Stromal cell of bone marrow (primary cell): ENCODE data around the gene NID1.
A peak's percentile ranks its signal among the peaks of the same experiment; 100 is the strongest.
"Not testable (repeated sequence)": the region's sequence is repeated elsewhere in the genome, so short reads cannot be mapped to it uniquely, and the experiment has no call there.

ENCODE experiments used
- DNase-seq: peaks from one replicate; pipeline ENCODE4 v3.0.0-alpha.2; 2012; ENCODE audit warnings: low read depth

NID1 gene

DNA sequence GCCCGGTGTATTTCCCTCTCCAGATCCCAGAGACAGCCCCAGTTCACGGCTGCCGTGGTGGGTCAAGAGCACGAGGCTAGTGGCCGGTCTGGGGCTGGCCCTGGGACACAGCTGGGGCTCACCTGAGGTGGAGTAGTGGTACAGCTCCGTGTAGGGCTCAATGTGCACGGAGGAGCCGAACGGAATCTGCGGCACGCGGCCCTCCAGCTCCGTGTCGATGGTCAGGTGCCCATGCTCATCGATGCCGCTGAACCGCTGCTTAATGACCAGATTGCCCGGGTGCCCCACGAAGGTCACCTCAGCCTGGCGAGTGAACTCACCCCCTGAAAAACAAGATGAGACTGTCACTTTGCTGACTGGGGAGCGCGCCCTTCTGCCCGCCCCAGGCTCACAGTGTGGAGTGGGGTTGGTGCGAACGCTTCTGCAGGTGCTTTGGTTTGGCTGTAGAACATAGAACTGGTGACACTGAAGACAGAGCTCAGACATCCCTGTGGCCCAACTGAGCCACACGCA lies 35.4 kb downstream of the NID1 start:
- DNase-seq: no peak

DNA sequence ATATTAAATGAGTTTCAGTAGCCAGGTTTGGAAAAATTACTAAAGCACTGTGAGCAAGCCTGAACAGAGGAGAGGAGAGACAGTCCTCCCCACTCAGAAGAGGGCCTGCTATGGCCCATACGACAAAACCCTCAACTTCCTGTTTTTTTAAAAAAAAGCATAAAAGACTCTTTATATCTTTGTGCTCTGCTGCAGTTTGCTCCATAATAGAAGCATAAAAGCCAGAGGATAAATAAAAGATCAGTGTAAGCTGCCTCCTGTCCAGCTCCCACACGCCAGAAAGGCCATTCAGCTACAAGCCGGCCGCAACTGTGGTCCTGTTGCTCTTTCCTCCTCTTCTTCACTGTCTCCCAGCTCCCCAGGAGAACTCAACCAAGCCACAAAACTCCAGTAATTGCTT lies 37.8 kb downstream of the NID1 start:
- DNase-seq: no peak

DNA sequence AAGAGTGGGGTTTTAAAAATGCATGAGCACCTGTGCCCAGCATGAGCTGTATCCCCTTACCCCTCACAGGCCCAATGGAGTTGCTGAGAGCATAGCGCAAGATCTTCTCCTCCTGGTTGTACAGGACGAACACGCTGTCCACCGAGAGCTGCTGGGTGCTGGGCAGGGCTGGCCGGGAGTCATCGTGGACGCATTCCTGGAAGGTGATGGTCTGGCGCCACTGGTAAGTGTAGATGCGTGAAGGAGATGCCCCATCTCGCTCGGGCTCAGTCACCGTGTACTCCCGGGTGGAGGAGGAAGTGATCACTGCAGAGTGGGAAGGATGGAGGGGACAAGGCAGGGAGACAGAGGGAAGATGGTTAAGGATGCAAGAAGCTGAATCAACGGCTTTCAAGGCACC lies 39.1 kb downstream of the NID1 start:
- DNase-seq: no peak

DNA sequence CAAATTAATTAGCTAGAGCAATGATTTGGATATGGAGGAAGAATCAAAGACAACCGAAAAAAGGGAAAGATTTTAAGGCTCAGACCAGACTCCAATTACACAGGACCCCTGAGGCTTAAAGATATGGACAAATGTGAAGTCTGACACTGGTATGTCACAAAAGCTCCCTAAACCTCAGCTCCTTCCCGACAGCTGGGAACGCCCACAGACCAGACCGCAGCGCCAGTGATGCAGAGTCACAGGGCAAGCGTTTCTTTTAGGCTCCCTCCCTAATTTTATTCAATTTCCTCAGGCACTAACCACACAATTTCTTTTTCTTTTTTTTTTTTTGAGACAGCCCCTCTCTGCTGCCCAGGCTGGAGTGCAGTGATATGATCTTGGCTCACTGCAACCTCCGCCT lies 40.2 kb downstream of the NID1 start:
- no peak for DNase-seq

DNA sequence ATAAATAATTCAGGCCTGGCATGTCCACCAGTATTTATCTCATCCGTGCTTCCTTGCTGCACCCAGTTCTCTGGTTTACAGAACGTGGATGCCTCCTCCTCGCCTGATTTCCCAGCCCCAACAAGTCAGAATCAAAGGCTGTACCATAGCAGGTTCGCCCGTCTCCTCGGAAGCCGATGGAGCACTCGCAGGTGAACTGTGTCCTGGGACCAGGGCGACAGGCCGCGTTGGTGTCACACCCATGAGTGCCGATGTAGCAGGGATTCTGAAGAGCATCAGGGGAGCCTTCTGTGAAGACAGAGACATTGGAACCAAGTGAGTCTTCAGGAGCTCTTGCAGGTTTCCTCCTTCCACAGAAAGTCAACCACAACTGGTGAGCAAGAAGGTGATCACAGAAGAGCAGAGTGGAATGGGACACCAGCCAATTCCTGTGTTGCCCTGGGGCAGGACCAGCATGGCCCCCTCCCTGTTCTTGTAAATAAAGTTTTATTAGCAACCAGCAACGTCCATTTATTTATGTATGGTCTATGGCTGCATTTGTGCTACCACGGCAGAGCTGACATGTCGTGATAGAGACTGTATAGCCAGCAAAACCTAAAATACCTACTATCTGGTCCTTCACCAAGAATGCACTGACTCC lies 40.8 kb downstream of the NID1 start:
- DNase-seq: no peak

DNA sequence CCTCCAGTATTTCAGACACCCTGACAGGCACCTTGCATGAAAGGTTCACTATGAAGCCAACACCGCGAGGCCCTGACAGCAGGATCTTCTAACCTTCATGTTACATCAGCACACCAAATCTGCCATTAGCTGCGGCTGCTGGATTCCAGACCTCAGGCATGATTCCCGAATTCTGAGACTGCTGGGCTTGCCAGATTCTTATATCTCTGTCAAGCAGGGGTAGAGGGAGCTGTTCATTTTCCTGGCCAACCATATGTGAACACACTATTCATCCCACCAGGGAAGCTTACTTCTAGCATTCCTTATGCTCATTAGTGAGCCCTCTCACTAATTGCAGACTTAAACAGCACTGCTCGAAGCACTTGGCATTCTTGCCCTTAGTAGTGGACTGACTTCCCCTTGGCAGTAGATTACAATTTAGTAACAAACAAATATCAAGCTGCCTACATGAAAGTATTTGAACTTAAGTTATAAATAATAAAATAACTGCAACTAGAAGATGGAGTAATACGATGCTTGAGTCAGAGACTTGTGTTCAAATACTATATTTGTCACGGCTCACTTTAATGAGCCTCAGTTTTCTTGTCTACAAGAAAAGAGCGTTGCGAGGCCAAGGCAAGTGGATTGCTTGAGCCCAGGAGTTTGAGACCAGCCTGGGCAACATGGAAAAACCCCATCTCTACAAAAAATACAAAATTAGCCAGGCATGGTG lies 43.3 kb downstream of the NID1 start:
- no peak for DNase-seq

DNA sequence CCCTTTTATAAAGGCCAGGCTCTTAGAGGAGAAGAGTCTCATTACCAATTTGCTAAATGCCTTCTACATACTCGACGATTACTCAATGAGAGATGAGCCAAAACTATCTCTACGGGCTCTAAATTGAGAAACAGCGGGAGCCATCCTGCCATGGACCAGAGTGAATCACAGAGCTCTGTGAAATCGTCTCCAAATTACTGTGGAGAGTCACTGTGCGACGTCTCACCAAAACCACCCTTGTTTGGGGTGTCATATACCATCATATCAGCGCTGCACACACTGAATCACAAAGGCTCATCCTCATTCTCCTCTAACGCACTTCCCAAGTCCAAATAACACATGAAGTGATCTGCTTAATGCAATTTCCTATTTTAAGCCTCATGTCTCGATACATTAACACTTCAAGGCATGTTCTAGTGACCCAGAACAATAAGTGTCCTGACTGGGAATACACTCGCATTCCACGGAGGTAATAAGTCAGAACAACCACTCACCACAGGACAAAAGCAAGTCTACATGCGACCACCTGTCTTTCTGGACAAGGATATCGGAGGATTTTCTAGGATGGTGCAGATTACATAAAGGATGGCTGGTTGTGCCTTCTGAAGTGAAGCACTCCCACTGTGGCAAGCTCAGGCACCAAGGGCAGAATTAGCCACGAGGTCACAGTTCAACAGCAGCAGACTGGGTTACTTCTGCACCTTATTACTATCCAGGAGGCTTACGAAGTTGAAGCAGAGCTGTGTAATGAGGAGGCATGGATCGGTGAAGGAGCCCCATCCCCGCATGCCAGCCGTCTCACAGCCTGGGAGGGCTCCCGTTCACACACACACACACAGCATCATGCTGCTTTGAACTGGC lies 44.3 kb downstream of the NID1 start:
- no peak for DNase-seq

DNA sequence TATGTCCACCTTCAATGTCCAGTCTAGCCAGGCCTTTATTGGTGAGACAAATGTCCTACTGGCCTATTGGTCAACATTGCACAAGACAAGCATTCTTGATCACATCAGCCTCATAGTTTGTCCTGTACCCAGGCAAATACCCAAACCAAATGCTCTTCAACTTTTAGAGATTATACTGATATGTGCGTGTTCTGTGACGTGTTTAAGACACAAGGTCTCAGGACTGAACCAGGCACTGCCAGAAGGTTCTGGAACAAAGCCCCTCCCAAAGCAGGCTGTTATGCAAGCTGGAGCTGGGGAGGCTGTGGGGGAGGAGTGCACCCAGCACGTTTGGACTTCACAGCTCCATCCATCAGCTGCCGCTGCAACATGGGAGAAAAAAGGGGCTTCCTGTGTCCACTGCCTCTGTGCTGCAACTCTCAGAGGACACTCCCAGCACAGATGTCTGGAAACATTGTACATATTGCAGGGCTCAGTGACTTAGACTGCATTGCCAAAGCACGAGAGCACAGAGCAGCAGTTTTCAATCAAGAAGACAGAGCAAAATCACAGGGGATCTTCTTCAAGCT lies 45.9 kb downstream of the NID1 start:
- no peak for DNase-seq

DNA sequence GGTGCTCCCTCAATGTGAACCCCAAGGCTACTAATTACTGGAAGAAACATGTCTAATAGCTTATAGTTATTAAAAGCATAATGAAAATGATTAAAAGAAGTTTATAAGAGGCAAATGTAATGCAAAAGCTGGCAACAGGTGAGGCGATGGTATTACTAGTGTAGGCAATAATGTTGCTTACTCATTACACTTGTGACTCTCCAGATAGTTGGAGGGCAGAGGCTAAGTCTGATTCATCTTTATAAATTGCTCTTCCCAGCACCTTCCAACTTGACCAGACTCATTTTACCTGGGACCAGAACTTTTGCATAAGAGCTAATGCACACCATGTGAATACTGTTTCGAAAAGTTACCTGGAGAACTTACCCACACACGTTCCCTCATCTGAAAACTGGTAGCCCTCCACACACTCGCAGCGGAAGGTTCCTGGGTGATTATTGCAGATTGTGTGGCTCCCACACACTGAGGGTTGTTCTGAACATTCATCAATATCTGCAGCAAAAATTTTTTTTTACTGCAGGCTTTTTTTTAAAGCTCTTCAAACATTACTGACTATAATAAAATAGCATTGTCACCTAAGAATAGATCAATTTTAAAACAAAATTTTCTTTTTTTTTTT lies 48.0 kb downstream of the NID1 start:
- DNase-seq: no peak

DNA sequence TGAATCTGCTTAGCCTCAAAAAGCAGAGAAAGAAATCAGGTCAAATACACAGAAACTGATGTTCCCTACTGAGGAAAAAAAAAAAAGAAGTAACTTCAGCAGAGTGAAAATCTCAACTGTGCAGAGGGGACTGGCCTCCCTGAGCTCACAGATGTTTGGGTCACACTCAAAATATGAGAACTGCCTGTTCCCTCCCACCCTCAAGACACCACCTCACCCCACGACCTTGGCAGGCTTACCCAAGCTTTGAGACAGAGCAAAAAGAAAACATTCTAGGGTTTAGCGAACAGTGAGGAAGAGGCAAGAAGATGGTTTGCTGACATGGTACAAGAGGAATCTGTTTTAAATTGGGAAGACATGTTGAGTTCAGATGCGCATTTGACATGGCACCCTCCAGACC lies 48.8 kb downstream of the NID1 start:
- DNase-seq: no peak

DNA sequence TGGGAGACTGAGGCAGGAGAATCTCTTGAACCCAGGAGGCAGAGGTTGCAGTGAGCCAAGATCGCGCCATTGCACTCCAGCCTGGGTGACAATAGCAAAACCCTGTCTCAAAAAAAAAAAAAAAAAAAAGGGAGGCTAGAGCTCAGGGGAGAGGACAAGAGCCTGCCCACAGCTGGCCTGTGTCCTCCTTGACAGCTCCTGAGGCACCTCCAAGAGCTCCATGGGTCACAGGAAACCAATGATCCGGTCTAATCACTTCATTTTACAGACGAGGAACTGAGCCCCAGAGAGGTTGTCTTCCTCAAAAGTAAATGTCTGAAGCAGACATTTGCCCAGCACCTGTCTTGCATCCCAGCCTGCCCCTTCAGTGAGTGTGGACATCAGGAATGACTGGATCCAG lies 49.4 kb downstream of the NID1 start:
- DNase-seq: no peak

DNA sequence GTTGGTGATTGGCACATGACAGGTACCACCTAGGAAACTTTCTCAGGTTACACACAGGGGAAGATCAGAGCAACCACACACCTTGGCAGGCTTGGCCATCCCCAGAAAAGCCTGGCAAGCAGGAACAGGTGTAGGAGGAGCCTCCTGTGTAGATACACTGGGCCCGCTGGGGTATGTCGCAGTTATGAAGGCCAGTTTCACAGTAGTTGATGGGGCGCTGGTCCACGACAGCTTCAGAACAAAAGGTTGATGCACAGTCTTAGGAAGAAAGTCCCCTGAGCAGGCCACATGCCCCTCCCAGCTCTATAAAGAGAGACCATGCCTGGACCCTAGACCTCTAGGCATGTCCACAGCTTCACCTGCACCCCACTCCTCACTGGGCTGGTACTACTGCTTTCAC lies 51.6 kb downstream of the NID1 start:
- DNase-seq: no peak

DNA sequence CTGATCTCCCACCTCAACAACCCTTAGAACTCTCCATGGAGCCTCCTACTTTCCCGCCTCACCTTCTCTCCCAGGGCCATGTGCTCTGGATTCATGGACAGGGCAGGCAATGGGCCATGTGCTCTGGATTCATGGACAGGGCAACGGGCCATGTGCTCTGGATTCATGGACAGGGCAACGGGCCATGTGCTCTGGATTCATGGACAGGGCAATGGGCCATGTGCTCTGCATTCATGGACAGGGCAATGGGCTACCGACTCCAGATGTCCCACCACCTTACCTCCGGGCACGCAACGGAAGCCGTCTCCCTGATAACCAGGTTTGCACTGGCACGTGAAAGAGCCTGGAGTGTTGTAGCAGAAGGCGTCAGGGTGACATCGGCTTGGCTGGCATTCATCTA lies 53.2 kb downstream of the NID1 start:
- no peak for DNase-seq

DNA sequence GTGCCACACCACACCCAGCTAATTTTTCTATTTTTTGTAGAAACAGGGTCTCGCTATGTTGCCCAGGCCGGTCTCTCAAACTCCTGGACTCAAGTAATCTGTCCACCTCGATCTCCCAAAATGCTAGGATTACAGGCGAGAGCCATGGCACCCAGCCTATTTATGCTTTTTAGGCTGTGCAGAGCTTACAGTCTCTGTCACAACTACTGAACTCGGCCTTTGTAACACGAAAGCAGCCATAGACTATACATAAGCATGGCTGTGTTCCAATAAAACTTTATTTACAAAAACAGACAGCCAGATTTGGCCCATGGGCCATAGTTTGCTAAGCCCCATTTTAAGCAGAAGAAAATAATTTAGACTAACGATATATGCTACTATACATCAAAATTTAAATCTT lies 54.4 kb downstream of the NID1 start:
- DNase-seq: no peak

DNA sequence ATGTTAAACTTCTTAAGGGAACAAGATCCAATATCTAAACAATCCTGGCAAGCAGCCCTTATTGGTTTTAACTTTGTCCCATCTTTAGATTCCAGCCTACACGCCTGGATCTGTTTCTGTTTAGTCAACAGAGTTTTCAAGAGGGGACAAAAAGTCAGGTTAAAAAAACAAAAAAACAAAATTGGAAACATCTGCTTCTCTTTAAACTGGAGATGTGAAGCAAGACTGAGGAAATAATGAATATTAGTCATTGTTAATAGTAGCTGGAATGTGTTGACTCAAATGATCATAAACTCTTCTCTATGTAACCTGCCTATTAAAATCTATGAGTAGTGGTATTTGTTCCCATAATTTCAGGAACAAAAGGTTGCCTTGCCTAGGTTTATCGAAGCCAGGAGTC lies 55.0 kb downstream of the NID1 start:
- peak; percentile 68 for DNase-seq

DNA sequence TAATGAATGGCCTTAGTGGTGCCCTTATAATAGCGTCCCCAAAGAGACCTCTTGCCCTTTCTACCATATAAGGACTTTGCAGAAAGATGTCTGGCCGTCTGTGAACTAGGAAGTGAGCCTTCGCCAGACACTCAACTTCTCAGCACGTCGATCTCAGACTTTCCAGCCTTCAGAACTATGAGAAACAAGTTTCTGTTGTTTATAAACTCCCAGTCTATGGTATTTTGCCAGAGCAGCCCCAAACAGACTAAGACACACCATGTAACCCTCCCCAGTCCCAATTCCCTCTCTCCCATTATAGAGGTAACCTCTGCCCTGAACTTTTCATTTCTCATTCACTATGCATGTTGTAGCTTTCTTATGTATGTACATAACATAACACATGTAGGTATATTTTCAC lies 55.7 kb downstream of the NID1 start:
- no peak for DNase-seq

DNA sequence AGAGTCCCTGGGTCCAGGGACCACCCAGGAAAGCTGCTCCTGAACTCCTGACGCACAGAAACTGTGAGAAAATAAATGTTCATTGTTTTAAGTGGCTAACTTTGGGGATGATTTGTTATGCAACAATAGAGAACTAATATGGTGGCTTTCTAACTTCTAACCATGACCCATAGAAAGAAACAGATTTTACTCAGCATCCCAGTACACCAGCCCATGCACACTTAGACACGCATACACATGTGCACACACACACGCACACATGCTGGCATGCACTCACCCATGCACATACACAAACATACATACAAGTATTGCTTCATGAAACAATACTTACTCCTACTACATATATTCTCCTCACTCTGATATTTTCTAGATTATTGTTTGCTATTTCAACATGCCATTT lies 57.1 kb downstream of the NID1 start:
- DNase-seq: no peak

DNA sequence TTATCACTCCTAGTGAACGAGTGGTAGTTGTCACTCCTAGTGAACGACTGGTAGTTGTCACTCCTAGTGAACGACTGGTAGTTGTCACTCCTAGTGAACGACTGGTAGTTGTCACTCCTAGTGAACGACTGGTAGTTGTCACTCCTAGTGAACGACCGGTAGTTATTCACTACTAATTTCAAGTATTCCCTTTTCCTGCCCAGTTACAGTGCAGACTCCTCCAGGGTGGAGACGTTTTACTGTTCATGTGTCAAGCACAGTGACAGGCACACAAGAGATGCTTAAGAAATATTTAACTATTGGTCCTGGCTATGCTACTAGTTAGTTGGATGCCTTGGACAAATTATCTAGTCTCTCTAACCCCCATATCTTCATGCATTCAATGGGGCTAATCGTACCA lies 61.8 kb downstream of the NID1 start:
- not testable (repeated sequence) for DNase-seq

DNA sequence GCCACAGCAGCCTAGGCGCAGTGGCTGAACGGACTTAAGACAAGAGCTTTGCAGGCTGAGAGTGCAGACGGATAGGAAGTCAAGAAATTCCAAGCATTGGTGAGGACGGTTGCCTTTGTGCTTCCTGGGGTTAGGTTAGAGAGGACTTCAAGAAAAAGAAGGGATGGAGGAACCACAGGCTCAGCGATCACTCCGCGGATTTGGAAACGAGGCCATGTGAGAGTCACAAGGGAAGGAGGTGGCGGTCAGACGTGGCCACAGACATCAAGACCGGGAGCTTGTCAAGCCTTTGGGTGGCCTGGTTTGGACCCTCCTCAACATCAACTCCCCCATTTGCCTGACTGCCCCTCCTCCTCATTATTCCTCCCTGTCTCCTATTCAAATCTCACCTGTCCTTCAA lies 62.3 kb downstream of the NID1 start:
- no peak for DNase-seq

DNA sequence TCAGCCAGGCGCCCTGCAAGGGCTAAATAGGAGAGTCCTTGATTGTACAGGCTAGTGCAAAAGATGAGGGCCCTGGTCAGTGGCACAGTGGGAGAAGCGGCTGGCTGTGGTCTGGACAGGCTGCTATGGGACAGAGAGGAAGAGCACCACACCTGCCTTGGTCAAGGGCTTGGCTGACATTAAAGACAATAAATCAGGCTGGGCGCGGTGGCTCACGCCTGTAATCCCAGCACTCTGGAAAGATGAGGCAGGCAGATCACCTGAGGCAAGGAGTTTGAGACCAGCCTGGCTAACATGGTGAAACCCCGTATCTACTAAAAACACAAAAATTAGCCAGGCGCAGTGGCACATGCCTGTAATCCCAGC lies 62.9 kb downstream of the NID1 start:
- DNase-seq: no peak

DNA sequence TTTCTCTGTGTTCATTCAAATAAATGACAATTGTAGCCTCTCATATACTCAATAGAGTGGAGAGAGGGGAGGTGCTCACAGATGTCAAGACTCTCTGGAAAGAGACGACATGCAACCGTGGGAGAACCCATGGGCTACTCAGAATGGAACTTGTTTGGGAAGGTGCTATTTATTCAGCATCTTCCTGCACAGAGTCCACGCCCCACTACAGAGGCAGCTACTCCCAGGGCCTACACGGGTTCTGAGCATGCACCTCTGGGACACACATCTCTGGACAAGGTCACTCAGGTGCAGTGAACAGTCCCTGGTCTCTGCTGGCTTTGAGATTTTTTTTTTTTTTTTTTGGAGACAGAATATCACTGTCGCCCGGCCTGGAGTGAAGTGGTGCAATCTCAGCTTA lies 64.1 kb downstream of the NID1 start:
- DNase-seq: no peak

DNA sequence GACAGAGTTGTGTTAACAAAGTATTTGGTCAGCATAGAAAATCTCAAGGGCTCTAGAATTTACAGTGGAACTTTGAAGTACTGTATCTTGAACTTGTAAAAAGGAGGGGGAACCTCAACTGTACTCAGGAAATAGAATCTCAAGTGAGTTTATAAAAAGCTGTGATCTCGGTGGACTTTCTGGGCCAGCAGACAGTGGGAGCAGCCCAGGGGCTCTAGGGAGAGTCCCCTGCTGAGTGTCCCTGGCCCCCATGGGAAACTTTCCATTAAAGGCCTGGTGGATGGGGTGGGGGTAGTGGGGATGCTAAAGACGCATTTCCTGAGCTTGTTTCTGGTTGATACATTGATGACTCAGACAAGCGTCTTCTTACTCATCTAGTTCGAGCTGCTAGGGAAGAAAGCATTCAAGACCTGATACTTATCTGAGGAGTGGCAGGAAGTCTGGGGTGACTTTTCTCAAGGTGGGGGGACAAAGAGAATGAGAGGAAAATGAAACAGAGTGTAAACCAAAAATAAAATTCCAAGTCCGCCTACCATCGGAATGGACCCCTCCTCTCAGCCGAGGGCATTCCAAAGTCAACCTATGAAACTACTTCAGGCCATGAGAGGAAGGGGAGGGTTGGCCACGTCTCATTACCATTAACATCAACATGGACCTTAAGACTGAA lies 65.5 kb downstream of the NID1 start:
- DNase-seq: peak; percentile 62
